HL-60 (cell line): Measurements from ENCODE around the gene AKT3.
A peak's percentile ranks its signal among the peaks of the same experiment; 100 is the strongest.

Experiments used
- DNase-seq, 2 experiments: peaks; one replicate each; pipeline ENCODE4 v3.0.0-alpha.2; 2010 to 2020; ENCODE audit warnings: low read depth in 1 of 2, low spot score in 1 of 2
- H3K27ac ChIP-seq: fragments of 250-450 bp; sonication (Bioruptor Pico); replicated peaks from 2 replicates; pipeline ENCODE4 v1.5.1; 2020; ENCODE audit warnings: mild to moderate bottlenecking, moderate library complexity
- H3K27me3 ChIP-seq: fragments of 250-450 bp; sonication (Bioruptor Pico); 2 replicates; pipeline ENCODE4 v1.5.1; 2021; ENCODE audit warnings: mild to moderate bottlenecking, moderate library complexity; ENCODE audit not compliant: insufficient read depth, poor library complexity, severe bottlenecking
- H3K4me3 ChIP-seq: replicated peaks from 2 replicates; pipeline ENCODE4 v1.5.1; 2011; ENCODE audit warnings: mild to moderate bottlenecking, control low read depth, low read length; ENCODE audit not compliant: insufficient read depth
- GABPA ChIP-seq: IDR thresholded peaks from 2 replicates; pipeline ENCODE4 v1.6.1; 2012; ENCODE audit warnings: low read depth
- POLR2AphosphoS5 ChIP-seq: IDR thresholded peaks from 2 replicates; pipeline ENCODE4 v1.6.1; 2012; ENCODE audit warnings: low read depth
- SPI1 ChIP-seq: IDR thresholded peaks from 2 replicates; pipeline ENCODE4 v1.6.1; 2012; ENCODE audit warnings: low read depth, mild to moderate bottlenecking, borderline replicate concordance
- TF ChIP-seq, protein P1 (sequence below): IDR thresholded peaks from 2 replicates; pipeline ENCODE4 v1.6.1; 2012; ENCODE audit warnings: low read depth; ENCODE audit not compliant: insufficient replicate concordance
- TF ChIP-seq, protein P2 (sequence below): IDR thresholded peaks from one replicate; pipeline ENCODE4 v1.5.1; 2011; ENCODE audit warnings: low read length, control low read depth, inconsistent platforms; ENCODE audit not compliant: insufficient read depth

Gene AKT3

GRCh38 chr1:243754348-243754747, 95.7 kb downstream of the AKT3 start:
- no peak for DNase-seq
- H3K27ac ChIP-seq: no peak overlapping the region
- no peak overlapping the region for H3K4me3 ChIP-seq
- TF ChIP-seq, protein P1, sequence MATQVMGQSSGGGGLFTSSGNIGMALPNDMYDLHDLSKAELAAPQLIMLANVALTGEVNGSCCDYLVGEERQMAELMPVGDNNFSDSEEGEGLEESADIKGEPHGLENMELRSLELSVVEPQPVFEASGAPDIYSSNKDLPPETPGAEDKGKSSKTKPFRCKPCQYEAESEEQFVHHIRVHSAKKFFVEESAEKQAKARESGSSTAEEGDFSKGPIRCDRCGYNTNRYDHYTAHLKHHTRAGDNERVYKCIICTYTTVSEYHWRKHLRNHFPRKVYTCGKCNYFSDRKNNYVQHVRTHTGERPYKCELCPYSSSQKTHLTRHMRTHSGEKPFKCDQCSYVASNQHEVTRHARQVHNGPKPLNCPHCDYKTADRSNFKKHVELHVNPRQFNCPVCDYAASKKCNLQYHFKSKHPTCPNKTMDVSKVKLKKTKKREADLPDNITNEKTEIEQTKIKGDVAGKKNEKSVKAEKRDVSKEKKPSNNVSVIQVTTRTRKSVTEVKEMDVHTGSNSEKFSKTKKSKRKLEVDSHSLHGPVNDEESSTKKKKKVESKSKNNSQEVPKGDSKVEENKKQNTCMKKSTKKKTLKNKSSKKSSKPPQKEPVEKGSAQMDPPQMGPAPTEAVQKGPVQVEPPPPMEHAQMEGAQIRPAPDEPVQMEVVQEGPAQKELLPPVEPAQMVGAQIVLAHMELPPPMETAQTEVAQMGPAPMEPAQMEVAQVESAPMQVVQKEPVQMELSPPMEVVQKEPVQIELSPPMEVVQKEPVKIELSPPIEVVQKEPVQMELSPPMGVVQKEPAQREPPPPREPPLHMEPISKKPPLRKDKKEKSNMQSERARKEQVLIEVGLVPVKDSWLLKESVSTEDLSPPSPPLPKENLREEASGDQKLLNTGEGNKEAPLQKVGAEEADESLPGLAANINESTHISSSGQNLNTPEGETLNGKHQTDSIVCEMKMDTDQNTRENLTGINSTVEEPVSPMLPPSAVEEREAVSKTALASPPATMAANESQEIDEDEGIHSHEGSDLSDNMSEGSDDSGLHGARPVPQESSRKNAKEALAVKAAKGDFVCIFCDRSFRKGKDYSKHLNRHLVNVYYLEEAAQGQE: no peak
- TF ChIP-seq SPI1 (no peak), POLR2AphosphoS5 (no peak), GABPA (no peak)
- TF ChIP-seq, protein P2, sequence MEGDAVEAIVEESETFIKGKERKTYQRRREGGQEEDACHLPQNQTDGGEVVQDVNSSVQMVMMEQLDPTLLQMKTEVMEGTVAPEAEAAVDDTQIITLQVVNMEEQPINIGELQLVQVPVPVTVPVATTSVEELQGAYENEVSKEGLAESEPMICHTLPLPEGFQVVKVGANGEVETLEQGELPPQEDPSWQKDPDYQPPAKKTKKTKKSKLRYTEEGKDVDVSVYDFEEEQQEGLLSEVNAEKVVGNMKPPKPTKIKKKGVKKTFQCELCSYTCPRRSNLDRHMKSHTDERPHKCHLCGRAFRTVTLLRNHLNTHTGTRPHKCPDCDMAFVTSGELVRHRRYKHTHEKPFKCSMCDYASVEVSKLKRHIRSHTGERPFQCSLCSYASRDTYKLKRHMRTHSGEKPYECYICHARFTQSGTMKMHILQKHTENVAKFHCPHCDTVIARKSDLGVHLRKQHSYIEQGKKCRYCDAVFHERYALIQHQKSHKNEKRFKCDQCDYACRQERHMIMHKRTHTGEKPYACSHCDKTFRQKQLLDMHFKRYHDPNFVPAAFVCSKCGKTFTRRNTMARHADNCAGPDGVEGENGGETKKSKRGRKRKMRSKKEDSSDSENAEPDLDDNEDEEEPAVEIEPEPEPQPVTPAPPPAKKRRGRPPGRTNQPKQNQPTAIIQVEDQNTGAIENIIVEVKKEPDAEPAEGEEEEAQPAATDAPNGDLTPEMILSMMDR: no peak
- no peaks in the 10 kb centered on the region for H3K27me3 ChIP-seq

- no peaks in the 10 kb centered on the region for H3K27me3 ChIP-seq
- no peak for TF ChIP-seq SPI1
- TF ChIP-seq, protein P2: no peak
- no peak for TF ChIP-seq GABPA
- no peak for TF ChIP-seq POLR2AphosphoS5
- H3K27ac ChIP-seq: no peak overlapping the region
- no peak for DNase-seq
- H3K4me3 ChIP-seq: no peak overlapping the region
These were observed 98.5 kb downstream of the AKT3 start for GRCh38 chr1:243751506-243751905.

- Histone ChIP-seq H3K27ac (no peak overlapping the region), H3K27me3 (no peaks in the 10 kb centered on the region), H3K4me3 (no peak overlapping the region)
- peak; percentile 32 to 58 for DNase-seq
- TF ChIP-seq, protein P2: peak; percentile 29
- TF ChIP-seq GABPA: no peak
These were observed 101.2 kb downstream of the AKT3 start for GRCh38 chr1:243748706-243749283.

DNA sequence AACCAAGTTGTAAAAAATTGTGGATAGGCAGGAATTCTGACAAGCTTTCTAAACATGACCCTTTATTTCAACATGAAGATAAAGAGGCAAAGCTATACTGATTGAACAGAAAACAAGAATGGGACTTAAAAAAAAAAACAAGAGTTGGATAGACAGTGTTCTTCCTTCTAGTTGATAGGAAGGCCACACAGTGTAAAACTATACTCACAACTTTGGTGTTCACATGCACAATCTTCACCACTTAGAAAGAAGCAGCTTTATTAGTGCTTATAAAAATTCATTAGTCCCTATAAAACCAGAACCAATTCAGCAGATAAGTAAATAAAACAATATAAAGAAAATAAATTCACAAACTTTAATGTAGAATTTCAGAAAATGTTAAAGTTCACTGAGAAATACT, 101.8 kb downstream of the AKT3 start:
- no peak for DNase-seq
- Histone ChIP-seq H3K27ac (no peak overlapping the region), H3K27me3 (no peaks in the 10 kb centered on the region), H3K4me3 (no peak overlapping the region)
- TF ChIP-seq, protein P1: no peak
- no peak for TF ChIP-seq POLR2AphosphoS5
- TF ChIP-seq, protein P2: no peak
- no peak for TF ChIP-seq SPI1
- TF ChIP-seq GABPA: no peak
